Muscle of leg (tissue), 11 donors: Measurements from ENCODE around the gene POFUT2. TPM values are rescaled to one million over a fixed set of nuclear protein-coding genes. Genes with fewer than 3 reads are reported as not detected.

Experiments
- DNase-seq: peaks from one replicate; pipeline ENCODE4 v3.0.0; 2013
- H3K27ac ChIP-seq: one replicate; pipeline ENCODE4 v1.5.1; 2013; ENCODE audit warnings: mild to moderate bottlenecking, low read length, control low read depth
- H3K27me3 ChIP-seq: one replicate; pipeline ENCODE4 v1.6.1; 2013; ENCODE audit warnings: low read length; ENCODE audit not compliant: control insufficient read depth, insufficient read depth
- H3K36me3 ChIP-seq: one replicate; pipeline ENCODE4 v1.6.1; 2013; ENCODE audit warnings: low read length; ENCODE audit not compliant: control insufficient read depth, insufficient read depth
- H3K4me1 ChIP-seq: one replicate; pipeline ENCODE4 v1.6.1; 2013; ENCODE audit warnings: low read length; ENCODE audit not compliant: control insufficient read depth, insufficient read depth
- H3K4me3 ChIP-seq: one replicate; pipeline ENCODE4 v1.5.1; 2013; ENCODE audit warnings: low read length, control low read depth
- H3K9me3 ChIP-seq: replicated peaks from 2 replicates; pipeline ENCODE4 v1.6.1; 2013; ENCODE audit warnings: low read depth, low read length; ENCODE audit not compliant: control insufficient read depth
- WGBS: methylation state at CpG from one replicate; pipeline ENCODE4 v1.1.5; 2013; ENCODE audit warnings: missing lambda C conversion rate; ENCODE audit not compliant: insufficient coverage; 5-methylcytosine and 5-hydroxymethylcytosine counted together
- polyA plus RNA-seq, 8 donors: library from polyadenylated mRNA; unstranded; fragments of 120-200 nt; gene quantifications; one replicate each; pipeline versions ENCODE4 v1.2.1 to v1.2.3, GENCODE V29; 2013; ENCODE audit warnings: inconsistent platforms in 1 of 8, low replicate concordance in 1 of 8; ENCODE audit not compliant: insufficient read length in 8 of 8, insufficient read depth in 1 of 8
- total RNA-seq: library from RNA; stranded (reverse); fragments of 120-200 nt; gene quantifications from one replicate; pipeline ENCODE4 v1.2.4, GENCODE V29; 2013

POFUT2 gene
- total and polyA plus RNA-seq, 9 donors = 30.8 to 47.3 (median 37.7) TPM

GRCh38 chr21:45270306-45270821, 17.3 kb downstream of the POFUT2 start:
- WGBS = 97% methylated on average over 13 of the region's 13 CpGs
- Histone ChIP-seq H3K4me1 (no peaks in the 10 kb centered on the region), H3K27me3 (no peaks in the 10 kb centered on the region), H3K9me3 (peaks cover 19% of the 10 kb centered on the region), H3K27ac (no peak overlapping the region), H3K4me3 (no peak overlapping the region), H3K36me3 (peaks cover 66% of the 10 kb centered on the region)
- no peak for DNase-seq

GRCh38 chr21:45269861-45270260, 17.8 kb downstream of the POFUT2 start:
- H3K4me3 ChIP-seq = no peak overlapping the region
- peaks cover 67% of the 10 kb centered on the region for H3K36me3 ChIP-seq
- peaks cover 19% of the 10 kb centered on the region for H3K9me3 ChIP-seq
- H3K27me3 ChIP-seq = no peaks in the 10 kb centered on the region
- WGBS = 83% methylated on average over 10 of the region's 13 CpGs
- H3K27ac ChIP-seq = no peak overlapping the region
- DNase-seq = no peak
- no peaks in the 10 kb centered on the region for H3K4me1 ChIP-seq

- Histone ChIP-seq H3K4me1 (no peaks in the 10 kb centered on the region), H3K27ac (no peak overlapping the region), H3K9me3 (peaks cover 14% of the 10 kb centered on the region), H3K36me3 (peaks cover 74% of the 10 kb centered on the region), H3K4me3 (no peak overlapping the region), H3K27me3 (no peaks in the 10 kb centered on the region)
- 90% methylated on average over 16 of the region's 16 CpGs for WGBS
- no peak for DNase-seq
Measured at GRCh38 chr21:45267390-45267760, 20.3 kb downstream of the POFUT2 start.

- Histone ChIP-seq H3K27ac (no peak overlapping the region), H3K4me3 (no peak overlapping the region), H3K36me3 (peaks cover 72% of the 10 kb centered on the region), H3K27me3 (no peaks in the 10 kb centered on the region), H3K4me1 (no peaks in the 10 kb centered on the region), H3K9me3 (peaks cover 10% of the 10 kb centered on the region)
- WGBS = 89% methylated on average over 37 of the region's 41 CpGs
- DNase-seq = no peak
Measured at GRCh38 chr21:45266518-45267389, 20.9 kb downstream of the POFUT2 start.

GRCh38 chr21:45265721-45266517, 21.8 kb downstream of the POFUT2 start:
- Histone ChIP-seq H3K4me1 (no peaks in the 10 kb centered on the region), H3K36me3 (peaks cover 66% of the 10 kb centered on the region), H3K9me3 (peaks cover 2% of the 10 kb centered on the region), H3K27me3 (no peaks in the 10 kb centered on the region), H3K4me3 (no peak overlapping the region), H3K27ac (no peak overlapping the region)
- DNase-seq = no peak
- 91% methylated on average over 31 of the region's 36 CpGs for WGBS

GRCh38 chr21:45264912-45265515, 22.7 kb downstream of the POFUT2 start:
- H3K36me3 ChIP-seq = peaks cover 57% of the 10 kb centered on the region
- no peaks in the 10 kb centered on the region for H3K9me3 ChIP-seq
- no peak for DNase-seq
- H3K27me3 ChIP-seq = no peaks in the 10 kb centered on the region
- WGBS = 87% methylated on average over 32 of the region's 34 CpGs
- H3K4me1 ChIP-seq = no peaks in the 10 kb centered on the region
- H3K27ac ChIP-seq = no peak overlapping the region
- no peak overlapping the region for H3K4me3 ChIP-seq

GRCh38 chr21:45264146-45264911, 23.4 kb downstream of the POFUT2 start:
- no peak for DNase-seq
- no peak overlapping the region for H3K4me3 ChIP-seq
- H3K27me3 ChIP-seq = peaks cover 2% of the 10 kb centered on the region
- no peak overlapping the region for H3K27ac ChIP-seq
- no peaks in the 10 kb centered on the region for H3K4me1 ChIP-seq
- no peaks in the 10 kb centered on the region for H3K9me3 ChIP-seq
- peaks cover 52% of the 10 kb centered on the region for H3K36me3 ChIP-seq
- 93% methylated on average over 17 of the region's 23 CpGs for WGBS

GRCh38 chr21:45263534-45263933, 24.2 kb downstream of the POFUT2 start:
- H3K36me3 ChIP-seq = peaks cover 52% of the 10 kb centered on the region
- no peaks in the 10 kb centered on the region for H3K9me3 ChIP-seq
- peaks cover 10% of the 10 kb centered on the region for H3K27me3 ChIP-seq
- H3K27ac ChIP-seq = no peak overlapping the region
- DNase-seq = no peak
- peaks cover 3% of the 10 kb centered on the region for H3K4me1 ChIP-seq
- 71% methylated on average over 2 of the region's 6 CpGs for WGBS
- no peak overlapping the region for H3K4me3 ChIP-seq

- Histone ChIP-seq H3K4me3 (no peak overlapping the region), H3K9me3 (no peaks in the 10 kb centered on the region), H3K4me1 (peaks cover 11% of the 10 kb centered on the region), H3K36me3 (peaks cover 50% of the 10 kb centered on the region), H3K27me3 (peaks cover 16% of the 10 kb centered on the region), H3K27ac (no peak overlapping the region)
- 82% methylated on average over 7 of the region's 11 CpGs for WGBS
- no peak for DNase-seq
Measured at GRCh38 chr21:45262616-45263015, 25.1 kb downstream of the POFUT2 start.
